Osteoblast (primary cell): ENCODE data around the gene PDIA6. TPM values are rescaled to one million over a fixed set of nuclear protein-coding genes. Genes with fewer than 3 reads are reported as not detected.

Experiments used
- DNase-seq: peaks from one replicate; pipeline ENCODE4 v3.0.0; 2011; ENCODE audit warnings: low spot score, mixed read lengths; ENCODE audit not compliant: insufficient read length; ENCODE audit errors: missing footprints
- H2AFZ ChIP-seq: 2 replicates; pipeline ENCODE4 v1.6.0; 2011; ENCODE audit warnings: mild to moderate bottlenecking, low read length
- H3K27ac ChIP-seq: 2 replicates; pipeline ENCODE4 v1.5.1; 2011; ENCODE audit warnings: mild to moderate bottlenecking, low read depth, low read length, moderate library complexity
- H3K27me3 ChIP-seq: 2 replicates; pipeline ENCODE4 v1.6.0; 2012; ENCODE audit warnings: mild to moderate bottlenecking, control low read depth, inconsistent platforms, low read length, moderate library complexity; ENCODE audit not compliant: insufficient read depth
- H3K36me3 ChIP-seq: 2 replicates; pipeline ENCODE4 v1.5.1; 2011; ENCODE audit warnings: mild to moderate bottlenecking, low read length, control low read depth, moderate library complexity; ENCODE audit not compliant: insufficient read depth
- H3K4me1 ChIP-seq: 2 replicates; pipeline ENCODE4 v1.5.1; 2011; ENCODE audit warnings: mild to moderate bottlenecking, low read length, control low read depth, moderate library complexity; ENCODE audit not compliant: insufficient read depth
- H3K4me2 ChIP-seq: 2 replicates; pipeline ENCODE4 v1.6.0; 2011; ENCODE audit warnings: mild to moderate bottlenecking, low read length; ENCODE audit not compliant: insufficient read depth
- H3K4me3 ChIP-seq: fragments of 200-600 bp; sonication (generic); 3 replicates; pipeline ENCODE4 v1.5.1; 2012; ENCODE audit warnings: mild to moderate bottlenecking, low read length, inconsistent platforms; ENCODE audit not compliant: insufficient read depth
- H3K79me2 ChIP-seq: 2 replicates; pipeline ENCODE4 v1.6.0; 2012; ENCODE audit warnings: mild to moderate bottlenecking, low read length, control low read depth, inconsistent platforms; ENCODE audit not compliant: insufficient read depth
- H3K9me3 ChIP-seq: 2 replicates; pipeline ENCODE4 v1.5.1; 2011; ENCODE audit warnings: low read depth, low read length, control low read depth
- H4K20me1 ChIP-seq: 2 replicates; pipeline ENCODE4 v1.6.0; 2012; ENCODE audit warnings: mild to moderate bottlenecking, low read length, control low read depth; ENCODE audit not compliant: insufficient read depth
- total RNA-seq: library from RNA; depleted of rRNA; stranded (reverse); fragments of >200 nt; gene quantifications from 2 replicates; pipeline ENCODE4 v1.2.3, GENCODE V29; 2012
- TF ChIP-seq, protein P1 (sequence below): IDR thresholded peaks from 2 replicates; pipeline ENCODE4 v1.5.1; 2011; ENCODE audit warnings: mild to moderate bottlenecking, low read depth, low read length, moderate library complexity; ENCODE audit errors: extremely low read depth

Gene PDIA6
- total RNA-seq, 1 donor: 245 TPM

DNA sequence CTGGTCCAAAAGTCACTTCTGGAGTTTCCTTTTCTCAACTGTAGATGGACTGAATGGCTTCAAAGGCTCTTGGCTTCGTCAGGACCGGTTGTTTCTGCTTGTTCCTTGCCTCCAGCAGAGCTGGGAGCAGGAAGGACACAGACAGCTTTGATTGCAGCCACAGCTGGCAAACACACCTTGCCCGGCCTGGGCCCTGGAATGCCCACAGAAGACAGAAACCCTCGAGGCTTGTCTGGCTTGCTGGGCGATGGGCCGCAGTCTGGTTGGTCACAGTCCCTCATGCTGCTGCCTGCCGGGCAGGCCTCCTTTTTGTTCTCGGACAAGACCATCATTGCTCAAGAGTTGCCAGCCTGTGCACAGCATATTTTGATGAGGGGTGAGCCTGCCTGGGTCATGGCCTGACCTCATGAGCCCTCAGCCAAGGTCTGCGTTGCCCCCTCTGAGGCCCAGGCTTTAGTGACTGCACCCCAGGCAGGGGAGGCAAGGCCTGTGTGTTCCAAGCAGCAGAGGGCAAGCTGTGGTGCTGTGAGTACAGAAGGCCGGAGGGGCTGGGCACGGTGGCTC is 53.4 kb downstream of the PDIA6 start:
- Histone ChIP-seq H3K4me1 (no peaks in the 10 kb centered on the region), H2AFZ (no peak overlapping the region), H3K27ac (no peak overlapping the region), H3K36me3 (no peaks in the 10 kb centered on the region), H3K79me2 (no peaks in the 10 kb centered on the region), H3K4me3 (no peak overlapping the region), H3K27me3 (peaks cover 7% of the 10 kb centered on the region), H3K4me2 (no peak overlapping the region), H3K9me3 (no peaks in the 10 kb centered on the region), H4K20me1 (no peaks in the 10 kb centered on the region)
- no peak for DNase-seq
- TF ChIP-seq, protein P1, sequence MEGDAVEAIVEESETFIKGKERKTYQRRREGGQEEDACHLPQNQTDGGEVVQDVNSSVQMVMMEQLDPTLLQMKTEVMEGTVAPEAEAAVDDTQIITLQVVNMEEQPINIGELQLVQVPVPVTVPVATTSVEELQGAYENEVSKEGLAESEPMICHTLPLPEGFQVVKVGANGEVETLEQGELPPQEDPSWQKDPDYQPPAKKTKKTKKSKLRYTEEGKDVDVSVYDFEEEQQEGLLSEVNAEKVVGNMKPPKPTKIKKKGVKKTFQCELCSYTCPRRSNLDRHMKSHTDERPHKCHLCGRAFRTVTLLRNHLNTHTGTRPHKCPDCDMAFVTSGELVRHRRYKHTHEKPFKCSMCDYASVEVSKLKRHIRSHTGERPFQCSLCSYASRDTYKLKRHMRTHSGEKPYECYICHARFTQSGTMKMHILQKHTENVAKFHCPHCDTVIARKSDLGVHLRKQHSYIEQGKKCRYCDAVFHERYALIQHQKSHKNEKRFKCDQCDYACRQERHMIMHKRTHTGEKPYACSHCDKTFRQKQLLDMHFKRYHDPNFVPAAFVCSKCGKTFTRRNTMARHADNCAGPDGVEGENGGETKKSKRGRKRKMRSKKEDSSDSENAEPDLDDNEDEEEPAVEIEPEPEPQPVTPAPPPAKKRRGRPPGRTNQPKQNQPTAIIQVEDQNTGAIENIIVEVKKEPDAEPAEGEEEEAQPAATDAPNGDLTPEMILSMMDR: no peak

DNA sequence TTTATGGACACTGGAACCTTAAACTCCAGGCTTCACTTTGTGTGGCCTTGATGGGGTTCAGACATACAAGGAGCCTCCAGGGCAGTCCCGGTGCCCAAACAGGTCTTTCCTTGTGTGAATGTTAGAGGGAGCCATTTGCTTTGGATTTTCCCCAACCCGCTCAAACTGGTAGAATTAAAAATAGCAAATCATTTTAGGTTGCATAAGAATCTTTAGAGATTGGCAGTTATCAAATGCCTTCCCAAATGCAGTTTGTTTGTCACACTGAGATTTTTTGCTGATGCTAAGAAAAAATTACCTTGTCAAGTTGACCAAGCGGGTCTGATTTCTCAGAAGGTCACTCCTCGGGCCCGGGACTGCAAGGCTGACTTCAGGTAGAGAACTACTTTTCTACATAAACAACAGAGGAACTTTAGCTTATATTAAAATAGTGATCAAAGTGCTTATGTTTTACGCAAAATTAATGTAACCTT is 54.7 kb downstream of the PDIA6 start:
- H4K20me1 ChIP-seq: no peaks in the 10 kb centered on the region
- H3K27me3 ChIP-seq: no peaks in the 10 kb centered on the region
- H3K36me3 ChIP-seq: no peaks in the 10 kb centered on the region
- H3K4me1 ChIP-seq: no peaks in the 10 kb centered on the region
- no peaks in the 10 kb centered on the region for H3K9me3 ChIP-seq
- no peak overlapping the region for H3K4me3 ChIP-seq
- no peak overlapping the region for H3K27ac ChIP-seq
- no peaks in the 10 kb centered on the region for H3K79me2 ChIP-seq
- no peak overlapping the region for H3K4me2 ChIP-seq
- no peak overlapping the region for H2AFZ ChIP-seq
- TF ChIP-seq, protein P1: no peak
- DNase-seq: no peak

DNA sequence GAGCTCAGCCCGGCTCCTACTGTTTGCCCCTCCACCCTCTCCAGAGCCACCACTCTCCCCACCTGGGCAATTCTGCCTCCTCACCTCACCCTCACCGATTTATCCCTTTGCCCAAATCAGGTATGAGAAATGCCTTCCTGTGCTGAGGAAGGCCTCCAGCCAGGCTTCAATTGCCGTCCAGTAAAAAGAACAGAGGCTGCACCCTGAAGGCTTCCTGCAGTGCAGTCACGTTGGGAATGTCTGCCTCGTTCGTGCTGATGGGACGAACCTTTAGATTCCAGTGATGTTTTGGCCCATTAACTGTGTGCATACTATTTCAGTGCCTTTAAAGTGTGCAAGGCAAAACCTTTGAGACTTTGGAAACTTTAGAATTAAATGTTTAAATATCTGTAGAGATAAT is 57.0 kb downstream of the PDIA6 start:
- H3K4me1 ChIP-seq: no peaks in the 10 kb centered on the region
- no peak for DNase-seq
- H3K79me2 ChIP-seq: no peaks in the 10 kb centered on the region
- H3K27me3 ChIP-seq: peaks cover 5% of the 10 kb centered on the region
- no peak overlapping the region for H2AFZ ChIP-seq
- H3K27ac ChIP-seq: no peak overlapping the region
- no peak overlapping the region for H3K4me2 ChIP-seq
- H3K36me3 ChIP-seq: no peaks in the 10 kb centered on the region
- H4K20me1 ChIP-seq: no peaks in the 10 kb centered on the region
- no peak overlapping the region for H3K4me3 ChIP-seq
- TF ChIP-seq, protein P1: no peak
- H3K9me3 ChIP-seq: no peaks in the 10 kb centered on the region

DNA sequence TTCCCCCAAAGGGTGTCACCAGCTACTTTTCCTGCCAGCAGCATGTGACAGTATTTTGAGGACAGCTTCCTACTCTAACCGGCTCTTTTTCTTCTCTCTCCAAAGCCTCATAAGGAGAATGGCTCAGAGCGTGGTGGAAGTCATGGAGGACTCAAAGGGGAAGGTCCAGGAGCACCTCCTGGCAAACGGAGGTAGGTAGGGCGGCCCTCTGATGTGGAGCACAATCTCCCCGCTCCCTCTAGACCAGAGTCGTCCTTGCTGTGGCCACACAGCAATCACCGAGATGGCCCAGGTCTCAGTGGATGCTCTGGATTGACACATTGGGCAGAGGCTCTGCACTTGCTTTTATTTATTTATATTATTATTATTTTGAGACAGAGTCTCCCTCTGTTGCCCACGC is 58.7 kb downstream of the PDIA6 start:
- H3K27ac ChIP-seq: no peak overlapping the region
- no peak overlapping the region for H3K4me2 ChIP-seq
- H3K9me3 ChIP-seq: no peaks in the 10 kb centered on the region
- no peaks in the 10 kb centered on the region for H3K4me1 ChIP-seq
- no peaks in the 10 kb centered on the region for H4K20me1 ChIP-seq
- no peak for DNase-seq
- no peaks in the 10 kb centered on the region for H3K79me2 ChIP-seq
- no peaks in the 10 kb centered on the region for H3K36me3 ChIP-seq
- no peak overlapping the region for H2AFZ ChIP-seq
- H3K27me3 ChIP-seq: peaks cover 17% of the 10 kb centered on the region
- H3K4me3 ChIP-seq: no peak overlapping the region
- TF ChIP-seq, protein P1: no peak
